Measurements from ENCODE around the gene DPPA3.

DNA sequence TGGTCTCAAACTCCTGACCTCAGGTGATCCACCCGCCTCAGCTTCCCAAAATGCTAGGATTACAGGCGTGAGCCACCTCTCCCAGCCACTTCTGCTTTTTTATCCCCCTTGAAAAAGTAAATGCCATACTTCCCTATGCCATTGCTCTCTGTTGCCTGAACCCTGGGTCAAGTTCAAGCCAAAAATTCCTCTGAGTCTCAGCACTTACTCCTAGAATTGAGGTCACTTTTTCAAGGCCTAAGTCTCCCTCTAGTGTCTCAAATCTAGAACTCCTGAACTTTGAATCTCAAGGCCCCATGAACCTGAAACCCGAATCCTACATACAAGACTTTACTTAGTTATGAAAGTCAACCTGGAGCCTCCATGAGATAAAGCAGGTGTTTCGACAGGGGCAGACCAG, 44.1 kb upstream of the DPPA3 start:
- TF ChIP-seq, protein P1, sequence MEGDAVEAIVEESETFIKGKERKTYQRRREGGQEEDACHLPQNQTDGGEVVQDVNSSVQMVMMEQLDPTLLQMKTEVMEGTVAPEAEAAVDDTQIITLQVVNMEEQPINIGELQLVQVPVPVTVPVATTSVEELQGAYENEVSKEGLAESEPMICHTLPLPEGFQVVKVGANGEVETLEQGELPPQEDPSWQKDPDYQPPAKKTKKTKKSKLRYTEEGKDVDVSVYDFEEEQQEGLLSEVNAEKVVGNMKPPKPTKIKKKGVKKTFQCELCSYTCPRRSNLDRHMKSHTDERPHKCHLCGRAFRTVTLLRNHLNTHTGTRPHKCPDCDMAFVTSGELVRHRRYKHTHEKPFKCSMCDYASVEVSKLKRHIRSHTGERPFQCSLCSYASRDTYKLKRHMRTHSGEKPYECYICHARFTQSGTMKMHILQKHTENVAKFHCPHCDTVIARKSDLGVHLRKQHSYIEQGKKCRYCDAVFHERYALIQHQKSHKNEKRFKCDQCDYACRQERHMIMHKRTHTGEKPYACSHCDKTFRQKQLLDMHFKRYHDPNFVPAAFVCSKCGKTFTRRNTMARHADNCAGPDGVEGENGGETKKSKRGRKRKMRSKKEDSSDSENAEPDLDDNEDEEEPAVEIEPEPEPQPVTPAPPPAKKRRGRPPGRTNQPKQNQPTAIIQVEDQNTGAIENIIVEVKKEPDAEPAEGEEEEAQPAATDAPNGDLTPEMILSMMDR (IDR thresholded peaks at IDR 0.05) = no peak
- TF ChIP-seq POLR2A (IDR thresholded peaks at IDR 0.05) = no peak

Data from body of pancreas (tissue), 4 donors.